ENCODE results near the gene POLDIP3. TPM values are rescaled to one million over a fixed set of nuclear protein-coding genes. Genes with fewer than 3 reads are reported as not detected.
"Not testable (repeated sequence)": the region's sequence is repeated elsewhere in the genome, so short reads cannot be mapped to it uniquely, and the experiment has no call there.

POLDIP3 gene
- total RNA-seq, 5 donors from 2014 or later (not counting 1 experiment from before 2014, with no cell fraction given) = 66.5 to 83.8 (median 81.0) TPM

DNA sequence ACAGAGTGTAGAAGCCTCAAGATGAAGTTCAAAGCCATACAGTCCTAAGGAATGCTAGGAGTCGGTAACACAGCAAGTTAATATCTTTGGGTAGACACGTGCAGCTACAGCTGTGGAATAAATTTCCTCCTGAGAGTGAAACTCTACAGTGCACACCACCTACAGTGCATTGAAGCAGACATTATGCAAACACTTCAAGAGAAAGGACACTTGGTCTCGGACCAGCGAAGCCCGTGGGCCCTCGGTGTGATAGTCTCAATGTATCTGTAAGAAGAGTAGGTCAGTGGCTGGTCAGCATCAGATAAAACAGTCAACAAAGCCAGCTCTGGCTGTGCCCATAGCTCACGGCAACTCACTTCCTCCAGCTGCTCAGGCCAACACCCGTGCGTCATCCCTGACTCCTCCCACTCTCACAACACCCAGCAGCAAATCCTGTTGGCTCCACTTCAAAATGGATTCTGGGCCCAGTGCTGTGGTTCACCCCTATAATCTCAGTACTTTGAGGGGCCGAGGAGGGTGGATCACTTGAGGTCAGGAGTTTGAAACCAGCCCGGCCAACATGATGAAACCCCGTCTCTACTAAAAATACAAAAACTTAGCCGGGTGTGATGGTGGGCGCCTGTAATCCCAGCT is 77.4 kb downstream of the POLDIP3 start:
- DNase-seq, H3K27me3 Mint-ChIP-seq: not testable (repeated sequence)
- WGBS (ENCODE audit: insufficient coverage) = 80% methylated on average over 5 of the region's 14 CpGs

DNA sequence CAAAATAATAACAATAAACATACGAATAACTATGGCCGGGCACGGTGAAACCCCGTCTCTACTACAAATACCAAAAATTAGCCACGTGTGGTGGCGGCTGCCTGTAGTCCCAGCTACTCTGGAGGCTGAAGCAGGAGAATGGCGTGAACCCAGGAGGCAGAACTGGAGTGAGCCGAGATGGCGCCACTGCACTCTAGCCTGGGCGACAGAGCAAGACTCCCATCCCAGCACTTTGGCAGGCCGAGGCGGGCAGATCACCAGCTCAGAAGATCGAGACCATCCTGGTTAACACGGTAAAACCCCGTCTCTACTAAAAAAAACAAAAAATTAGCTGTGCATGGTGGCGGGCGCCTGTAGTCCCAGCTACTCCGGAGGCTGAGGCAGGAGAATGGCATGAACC is 78.0 kb downstream of the POLDIP3 start:
- H3K27me3 ChIP-seq (replicated peaks in 1 of 2; ENCODE audit: control insufficient read depth in 2 of 2, extremely low read depth in 1 of 2, insufficient read depth in 2 of 2, low read length in 1 of 2); H3K36me3 ChIP-seq (ENCODE audit: control insufficient read depth in 2 of 2, extremely low read depth in 1 of 2, insufficient read depth in 1 of 2, low read length in 1 of 2); H3K27ac ChIP-seq (ENCODE audit: low read length); POLR2A ChIA-PET; H3K9me3 ChIP-seq; DNase-seq; H3K27me3 Mint-ChIP-seq; H3K9me3 Mint-ChIP-seq; H3K4me3 Mint-ChIP-seq; H3K4me3 ChIP-seq (ENCODE audit: control insufficient read depth in 1 of 2, extremely low read depth in 1 of 2, low read length in 1 of 2); ATAC-seq (replicated peaks in 1 of 4); H3K27ac Mint-ChIP-seq; H3K36me3 Mint-ChIP-seq: not testable (repeated sequence)
- H3K4me1 Mint-ChIP-seq = peaks cover 10 to 34% (median 15%) of the 10 kb centered on the region in 3 donors
- CTCF ChIA-PET = interaction anchor here (0.6 kb wide), 2 partner anchors 10 to 51 kb away, joined by 3 read pairs; no protein-coding TSS in a partner anchor
- H3K4me1 ChIP-seq (ENCODE audit: control insufficient read depth in 1 of 2, extremely low read depth in 1 of 2, insufficient read depth in 2 of 2, low read length in 2 of 2) = peaks cover 0 to 13% of the 10 kb centered on the region in 2 experiments
- 94% methylated on average over 18 of the region's 18 CpGs for WGBS (ENCODE audit: insufficient coverage)

More for the DNA sequence above, 77.4 kb downstream of the POLDIP3 start:
- H3K36me3 Mint-ChIP-seq; H3K4me3 ChIP-seq (ENCODE audit: control insufficient read depth in 1 of 2, extremely low read depth in 1 of 2, low read length in 1 of 2); H3K27me3 ChIP-seq (replicated peaks in 1 of 2; ENCODE audit: control insufficient read depth in 2 of 2, extremely low read depth in 1 of 2, insufficient read depth in 2 of 2, low read length in 1 of 2); H3K36me3 ChIP-seq (ENCODE audit: control insufficient read depth in 2 of 2, extremely low read depth in 1 of 2, insufficient read depth in 1 of 2, low read length in 1 of 2); H3K4me3 Mint-ChIP-seq; H3K27ac Mint-ChIP-seq; H3K9me3 ChIP-seq; H3K27ac ChIP-seq (ENCODE audit: low read length); H3K9me3 Mint-ChIP-seq; POLR2A ChIA-PET: not testable (repeated sequence)
- peaks cover 10 to 34% (median 15%) of the 10 kb centered on the region in 3 donors for H3K4me1 Mint-ChIP-seq
- ATAC-seq (replicated peaks in 1 of 4) = peak in 3 of 4 experiments; percentile 18 to 56 (median 29)
- peaks cover 0 to 13% of the 10 kb centered on the region in 2 experiments for H3K4me1 ChIP-seq (ENCODE audit: control insufficient read depth in 1 of 2, extremely low read depth in 1 of 2, insufficient read depth in 2 of 2, low read length in 2 of 2)
- CTCF ChIA-PET = interaction anchor here (0.6 kb wide), 2 partner anchors 10 to 51 kb away, joined by 3 read pairs; no protein-coding TSS in a partner anchor

DNA sequence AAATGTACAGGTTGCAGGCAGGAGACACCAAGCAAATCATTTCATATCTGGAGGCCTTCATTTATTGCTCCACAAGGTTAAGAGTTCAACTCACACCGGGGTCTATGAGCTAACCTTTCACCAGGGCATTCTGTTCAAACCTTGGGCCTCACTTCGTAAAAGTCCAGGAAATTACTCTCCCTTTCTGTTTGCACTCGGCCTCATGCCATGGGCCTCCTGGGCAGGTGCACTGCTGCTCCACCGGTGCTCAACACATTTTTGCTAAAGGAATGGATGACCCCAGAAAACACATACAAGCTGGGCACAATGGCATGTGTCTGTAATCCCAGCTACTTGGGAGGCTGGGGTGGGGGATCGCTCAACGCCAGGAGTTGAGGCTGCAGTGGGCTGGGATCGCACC is 78.5 kb downstream of the POLDIP3 start:
- 87% methylated on average over 5 of the region's 7 CpGs for WGBS (ENCODE audit: insufficient coverage)
- Mint-ChIP-seq H3K27ac (no peak overlapping the region), H3K9me3 (no peaks in the 10 kb centered on the region), H3K27me3 (no peaks in the 10 kb centered on the region), H3K4me3 (no peak overlapping the region), H3K4me1 (peaks cover 10 to 34% (median 15%) of the 10 kb centered on the region in 3 donors), H3K36me3 (no peaks in the 10 kb centered on the region)
- ATAC-seq (replicated peaks in 1 of 4) (no peak), DNase-seq (no peak)
- Histone ChIP-seq H3K4me3 (ENCODE audit: control insufficient read depth in 1 of 2, extremely low read depth in 1 of 2, low read length in 1 of 2) (no peak overlapping the region), H3K36me3 (ENCODE audit: control insufficient read depth in 2 of 2, extremely low read depth in 1 of 2, insufficient read depth in 1 of 2, low read length in 1 of 2) (no peaks in the 10 kb centered on the region), H3K27me3 (replicated peaks in 1 of 2; ENCODE audit: control insufficient read depth in 2 of 2, extremely low read depth in 1 of 2, insufficient read depth in 2 of 2, low read length in 1 of 2) (peaks cover 0 to 2% of the 10 kb centered on the region in 2 experiments), H3K9me3 (no peaks in the 10 kb centered on the region), H3K27ac (ENCODE audit: low read length) (no peak overlapping the region), H3K4me1 (ENCODE audit: control insufficient read depth in 1 of 2, extremely low read depth in 1 of 2, insufficient read depth in 2 of 2, low read length in 2 of 2) (peaks cover 0 to 13% of the 10 kb centered on the region in 2 experiments)
- CTCF ChIA-PET = no interaction called here
- POLR2A ChIA-PET = no interaction called here

DNA sequence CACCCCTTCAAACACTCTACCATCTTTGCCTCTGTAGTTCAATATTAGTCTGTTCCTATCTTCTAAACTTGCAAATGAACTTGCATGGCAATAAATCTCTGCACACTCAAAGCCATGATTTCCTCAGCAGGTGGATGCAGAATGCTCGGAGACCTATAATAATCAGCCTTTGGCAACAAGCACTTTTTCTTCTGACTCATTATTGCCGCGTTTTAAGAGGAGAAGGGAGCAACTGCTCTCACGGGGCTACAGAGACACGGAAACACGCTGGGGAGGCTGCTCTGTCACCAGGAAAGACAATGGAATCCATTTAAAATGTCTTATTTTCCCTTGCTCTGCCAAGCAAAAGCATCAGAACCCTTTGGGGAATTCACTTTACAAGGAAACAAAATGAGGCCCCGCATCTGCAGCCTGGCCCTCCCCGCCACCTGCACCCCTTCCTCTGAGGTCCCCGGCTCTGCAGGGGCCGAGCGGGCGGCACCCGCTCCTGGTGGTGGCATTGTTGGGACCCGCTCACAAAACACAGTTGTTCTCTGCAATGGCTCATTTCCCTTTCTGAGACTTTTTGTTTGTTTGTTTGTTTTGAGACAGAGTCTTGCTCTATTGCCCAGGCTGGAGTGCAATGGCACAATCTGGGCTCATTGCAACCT is 79.5 kb downstream of the POLDIP3 start:
- DNase-seq; H3K36me3 Mint-ChIP-seq; H3K27ac Mint-ChIP-seq; H3K9me3 ChIP-seq; H3K27me3 Mint-ChIP-seq; H3K9me3 Mint-ChIP-seq; H3K27ac ChIP-seq (ENCODE audit: low read length); ATAC-seq (replicated peaks in 1 of 4); POLR2A ChIA-PET; CTCF ChIA-PET; H3K4me3 Mint-ChIP-seq; H3K27me3 ChIP-seq (replicated peaks in 1 of 2; ENCODE audit: control insufficient read depth in 2 of 2, extremely low read depth in 1 of 2, insufficient read depth in 2 of 2, low read length in 1 of 2); H3K4me3 ChIP-seq (ENCODE audit: control insufficient read depth in 1 of 2, extremely low read depth in 1 of 2, low read length in 1 of 2); H3K36me3 ChIP-seq (ENCODE audit: control insufficient read depth in 2 of 2, extremely low read depth in 1 of 2, insufficient read depth in 1 of 2, low read length in 1 of 2): not testable (repeated sequence)
- peaks cover 0 to 13% of the 10 kb centered on the region in 2 experiments for H3K4me1 ChIP-seq (ENCODE audit: control insufficient read depth in 1 of 2, extremely low read depth in 1 of 2, insufficient read depth in 2 of 2, low read length in 2 of 2)
- WGBS (ENCODE audit: insufficient coverage) = 80% methylated on average over 1 of the region's 14 CpGs
- H3K4me1 Mint-ChIP-seq = peaks cover 10 to 34% (median 15%) of the 10 kb centered on the region in 3 donors

Other genes starting within 250 kb of the POLDIP3 start
- under 1 TPM; 0.07 to 0.32 (median 0.18) TPM for gene NFAM1, start 182.5 kb downstream of the POLDIP3 start, total RNA-seq
- gene RRP7A, start 95.1 kb downstream of the POLDIP3 start, total RNA-seq = 10 to 100 TPM; 51.2 to 84.9 (median 54.4) TPM
- 1 to 10 TPM in 3 of 5 donors, under 1 TPM in 2; 0.70 to 1.6 (median 1.0) TPM for gene SERHL2, start 60.9 kb downstream of the POLDIP3 start, total RNA-seq
- 1 to 10 TPM in 4 of 5 donors, under 1 TPM in 1; 0.79 to 5.0 (median 1.8) TPM for gene ATP5MGL, start 25.7 kb upstream of the POLDIP3 start, total RNA-seq
- 10 to 100 TPM; 40.8 to 58.6 (median 51.0) TPM for gene CYB5R3, start 34.5 kb upstream of the POLDIP3 start, total RNA-seq
- under 1 TPM in 3 of 5 donors, not detected in 2; 0.26 to 0.60 (median 0.46) TPM for gene A4GALT, start 106.0 kb upstream of the POLDIP3 start, total RNA-seq
- gene ARFGAP3, start 242.4 kb upstream of the POLDIP3 start, total RNA-seq = 10 to 100 TPM; 25.7 to 32.5 (median 30.2) TPM

Data from T-cell (primary cell).